Measurements from ENCODE around the gene ATPAF1. TPM values are rescaled to one million over a fixed set of nuclear protein-coding genes. Genes with fewer than 3 reads are reported as not detected.

The ATPAF1 gene
- total RNA-seq, 4 donors from 2014 or later = 14.0 to 46.8 (median 34.8) TPM

DNA sequence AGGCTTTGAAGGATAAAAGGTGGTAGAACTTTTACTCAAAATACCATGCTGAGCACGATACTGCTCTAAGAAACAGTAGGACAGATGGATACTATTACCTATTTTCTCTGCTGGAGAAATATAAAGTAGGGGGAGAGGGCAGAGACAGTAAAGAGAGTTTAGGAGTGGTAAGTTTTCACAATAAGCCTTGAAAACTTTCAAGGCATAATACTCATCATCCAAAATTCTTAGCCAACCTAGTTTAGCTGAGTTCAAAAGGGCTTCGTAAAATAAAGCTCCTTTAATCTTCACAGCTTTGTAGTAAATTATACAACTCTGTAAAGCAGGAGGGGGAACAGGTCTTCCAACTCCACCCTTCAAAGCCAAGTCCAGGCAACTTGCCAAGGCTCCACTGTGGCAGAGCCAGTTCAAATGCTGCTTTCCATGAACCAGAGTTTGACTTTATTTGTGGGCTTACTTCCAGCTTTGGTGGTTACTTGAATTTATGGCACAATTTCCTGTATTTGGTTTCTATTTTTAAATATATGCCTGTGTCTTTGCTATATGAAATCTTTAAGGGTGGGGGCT is 19.0 kb upstream of the ATPAF1 start:
- Histone ChIP-seq H3K27me3 (no peaks in the 10 kb centered on the region), H3K4me1 (peaks cover 0 to 38% (median 3%) of the 10 kb centered on the region in 4 donors), H3K9me3 (no peaks in the 10 kb centered on the region), H3K27ac (peak overlapping the region in 2 of 4 donors; percentile 15 to 24), H3K36me3 (peaks cover 0 to 82% (median 0%) of the 10 kb centered on the region in 3 donors), H3K4me3 (no peak overlapping the region)
- peak in 2 of 3 donors; percentile 81 to 84 for DNase-seq
- TF ChIP-seq, protein P1, sequence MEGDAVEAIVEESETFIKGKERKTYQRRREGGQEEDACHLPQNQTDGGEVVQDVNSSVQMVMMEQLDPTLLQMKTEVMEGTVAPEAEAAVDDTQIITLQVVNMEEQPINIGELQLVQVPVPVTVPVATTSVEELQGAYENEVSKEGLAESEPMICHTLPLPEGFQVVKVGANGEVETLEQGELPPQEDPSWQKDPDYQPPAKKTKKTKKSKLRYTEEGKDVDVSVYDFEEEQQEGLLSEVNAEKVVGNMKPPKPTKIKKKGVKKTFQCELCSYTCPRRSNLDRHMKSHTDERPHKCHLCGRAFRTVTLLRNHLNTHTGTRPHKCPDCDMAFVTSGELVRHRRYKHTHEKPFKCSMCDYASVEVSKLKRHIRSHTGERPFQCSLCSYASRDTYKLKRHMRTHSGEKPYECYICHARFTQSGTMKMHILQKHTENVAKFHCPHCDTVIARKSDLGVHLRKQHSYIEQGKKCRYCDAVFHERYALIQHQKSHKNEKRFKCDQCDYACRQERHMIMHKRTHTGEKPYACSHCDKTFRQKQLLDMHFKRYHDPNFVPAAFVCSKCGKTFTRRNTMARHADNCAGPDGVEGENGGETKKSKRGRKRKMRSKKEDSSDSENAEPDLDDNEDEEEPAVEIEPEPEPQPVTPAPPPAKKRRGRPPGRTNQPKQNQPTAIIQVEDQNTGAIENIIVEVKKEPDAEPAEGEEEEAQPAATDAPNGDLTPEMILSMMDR (IDR thresholded peaks at IDR 0.05) = no peak
- no peak for TF ChIP-seq POLR2A (IDR thresholded peaks at IDR 0.05)

DNA sequence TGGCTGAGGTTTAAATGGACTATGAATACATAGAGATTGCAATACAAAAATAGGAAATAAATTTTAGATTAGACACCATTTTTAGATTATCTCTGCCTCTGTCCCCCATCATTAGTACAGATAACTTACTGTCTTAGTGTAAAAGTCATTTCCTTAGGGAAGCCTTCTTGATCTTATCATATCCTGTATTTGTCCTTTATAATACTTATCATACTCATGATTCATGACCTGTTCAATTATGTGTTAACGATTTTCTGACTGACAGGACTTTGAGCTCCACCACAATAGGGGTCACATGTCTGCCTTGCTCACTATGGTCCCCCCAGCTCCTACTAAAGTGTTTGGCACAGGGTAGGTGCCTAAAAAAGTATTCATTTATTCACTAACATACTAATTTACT is 18.1 kb upstream of the ATPAF1 start:
- Histone ChIP-seq H3K4me3 (no peak overlapping the region), H3K9me3 (no peaks in the 10 kb centered on the region), H3K27me3 (no peaks in the 10 kb centered on the region), H3K4me1 (peaks cover 0 to 38% (median 3%) of the 10 kb centered on the region in 4 donors), H3K27ac (peak overlapping the region in 2 of 4 donors; percentile 24 to 41), H3K36me3 (peaks cover 0 to 81% (median 0%) of the 10 kb centered on the region in 3 donors)
- no peak for DNase-seq
- no peak for TF ChIP-seq POLR2A (IDR thresholded peaks at IDR 0.05)

DNA sequence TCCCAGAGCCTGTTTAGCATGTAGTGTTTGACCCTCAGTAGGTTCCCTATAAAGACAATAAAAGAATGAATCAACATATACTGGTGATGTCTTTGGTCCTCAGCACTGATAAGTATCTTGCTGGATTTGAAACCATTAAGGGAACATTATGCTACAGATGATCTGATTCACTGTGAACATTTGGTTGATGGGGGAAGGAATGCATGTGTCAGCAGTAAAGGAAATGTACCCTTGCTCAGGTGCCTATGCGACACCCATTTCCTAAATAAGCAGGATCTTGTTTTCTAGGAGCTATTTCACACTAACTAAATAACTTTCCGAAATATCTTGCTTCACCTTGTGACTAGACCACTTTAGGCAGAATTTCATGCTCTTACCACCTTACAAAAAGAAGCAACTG is 16.5 kb upstream of the ATPAF1 start:
- H3K36me3 ChIP-seq = peaks cover 0 to 83% (median 0%) of the 10 kb centered on the region in 3 donors
- H3K4me3 ChIP-seq = no peak overlapping the region
- no peak for DNase-seq
- H3K9me3 ChIP-seq = no peaks in the 10 kb centered on the region
- H3K27ac ChIP-seq = no peak overlapping the region
- H3K4me1 ChIP-seq = peaks cover 0 to 38% (median 3%) of the 10 kb centered on the region in 4 donors
- TF ChIP-seq, protein P1 (IDR thresholded peaks at IDR 0.05) = no peak
- TF ChIP-seq POLR2A (IDR thresholded peaks at IDR 0.05) = no peak
- H3K27me3 ChIP-seq = no peaks in the 10 kb centered on the region

DNA sequence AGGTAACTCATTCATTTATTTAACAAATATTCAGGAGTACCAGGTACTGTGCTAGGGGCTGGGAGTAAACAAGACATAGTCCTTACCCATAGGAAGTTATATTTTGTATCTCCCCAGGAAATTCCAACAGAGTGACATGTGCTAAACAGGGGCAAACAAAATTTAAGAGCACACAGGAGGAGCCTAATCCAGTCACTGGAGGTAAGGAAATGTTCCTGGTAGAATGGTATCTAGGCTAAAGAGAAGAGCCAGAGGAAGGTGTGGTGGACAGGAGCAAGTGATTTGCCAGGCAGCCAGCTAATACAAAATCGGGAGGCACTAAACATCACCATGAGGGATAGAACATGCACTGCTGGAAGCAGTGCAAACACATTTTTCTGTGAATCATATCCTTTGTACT is 13.9 kb upstream of the ATPAF1 start:
- Histone ChIP-seq H3K4me3 (no peak overlapping the region), H3K9me3 (no peaks in the 10 kb centered on the region), H3K36me3 (peaks cover 0 to 80% (median 0%) of the 10 kb centered on the region in 3 donors), H3K4me1 (peaks cover 0 to 19% (median 3%) of the 10 kb centered on the region in 4 donors), H3K27me3 (no peaks in the 10 kb centered on the region), H3K27ac (no peak overlapping the region)
- no peak for DNase-seq
- TF ChIP-seq POLR2A (IDR thresholded peaks at IDR 0.05) = no peak
- TF ChIP-seq, protein P1 (IDR thresholded peaks at IDR 0.05) = no peak

DNA sequence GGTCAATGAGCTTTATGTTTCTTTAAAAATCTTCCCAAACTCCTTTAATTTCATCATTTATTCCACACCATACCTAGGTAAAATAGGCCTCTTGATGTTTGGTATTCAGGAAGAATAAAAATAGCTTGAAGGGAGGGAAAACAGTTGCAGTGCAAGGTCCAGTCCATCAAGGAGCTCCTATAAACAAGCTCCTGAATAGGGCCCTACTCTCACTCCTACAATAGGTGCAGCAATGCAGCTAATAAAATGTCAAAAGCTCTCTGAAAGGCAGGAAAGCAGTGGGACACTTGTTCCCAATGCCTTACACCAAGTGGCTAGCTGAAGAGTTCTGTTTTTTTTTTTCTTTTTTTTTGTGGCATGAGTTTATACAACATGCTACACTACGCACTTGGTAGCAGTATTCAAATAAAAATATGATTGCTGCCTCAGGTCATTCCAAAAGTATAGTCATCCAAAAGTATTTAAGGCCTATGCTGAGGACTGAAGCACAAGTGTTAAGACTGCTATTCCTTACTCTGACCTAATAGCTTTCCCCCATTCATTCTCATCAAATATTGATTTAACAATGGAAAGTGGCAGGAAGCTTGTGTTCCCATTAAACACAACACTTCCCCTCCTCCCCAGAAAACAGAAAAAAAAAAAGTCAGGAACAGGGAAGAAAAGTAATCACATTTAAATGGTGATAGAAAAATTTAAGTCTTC is 13.3 kb upstream of the ATPAF1 start:
- Histone ChIP-seq H3K9me3 (no peaks in the 10 kb centered on the region), H3K36me3 (peaks cover 0 to 81% (median 0%) of the 10 kb centered on the region in 3 donors), H3K4me3 (no peak overlapping the region), H3K27me3 (no peaks in the 10 kb centered on the region), H3K4me1 (peaks cover 0 to 13% (median 3%) of the 10 kb centered on the region in 4 donors), H3K27ac (no peak overlapping the region)
- DNase-seq = no peak
- TF ChIP-seq, protein P1 (IDR thresholded peaks at IDR 0.05) = no peak
- TF ChIP-seq POLR2A (IDR thresholded peaks at IDR 0.05) = no peak
